GM18873 (cell line): ENCODE measurements around the gene SLC9A1.
"Not testable (repeated sequence)": the region's sequence is repeated elsewhere in the genome, so short reads cannot be mapped to it uniquely, and the experiment has no call there.

Source experiments
- ATAC-seq: cut with Tn5 transposase; IDR thresholded peaks from one replicate; pipeline ENCODE4 v1.9.1; 2021; ENCODE audit warnings: mild to moderate bottlenecking, moderate library complexity, moderate number of reproducible peaks; ENCODE audit not compliant: unreplicated experiment, low FRiP score

SLC9A1 gene

GRCh38 chr1:27154991-27155781 lies at the start of gene SLC9A1:
SLC9A1 (minus strand) TSS chr1:27155125; CDS start chr1:27154334, 791 bp downstream.
- peak; percentile 78 for ATAC-seq

GRCh38 chr1:27203946-27204345 lies 49.0 kb upstream of the SLC9A1 start:
- no peak for ATAC-seq

GRCh38 chr1:27201295-27201694 lies 46.4 kb upstream of the SLC9A1 start:
- ATAC-seq: no peak

GRCh38 chr1:27193194-27193593 lies 38.3 kb upstream of the SLC9A1 start:
- no peak for ATAC-seq

GRCh38 chr1:27192039-27192529 lies 37.2 kb upstream of the SLC9A1 start:
- ATAC-seq: no peak

GRCh38 chr1:27184665-27185064 lies 29.7 kb upstream of the SLC9A1 start:
- not testable (repeated sequence) for ATAC-seq

- ATAC-seq: no peak
These were observed 25.1 kb upstream of the SLC9A1 start for GRCh38 chr1:27179979-27180378.

- ATAC-seq: no peak
These were observed 24.5 kb upstream of the SLC9A1 start for GRCh38 chr1:27179379-27179778.

GRCh38 chr1:27176954-27177353 lies 22.0 kb upstream of the SLC9A1 start:
- ATAC-seq: no peak

GRCh38 chr1:27176323-27176722 lies 21.4 kb upstream of the SLC9A1 start:
- no peak for ATAC-seq

- not testable (repeated sequence) for ATAC-seq
These were observed 18.1 kb upstream of the SLC9A1 start for GRCh38 chr1:27172992-27173391.

GRCh38 chr1:27166929-27167328 lies 12.0 kb upstream of the SLC9A1 start:
- no peak for ATAC-seq

- ATAC-seq: no peak
These were observed 11.5 kb upstream of the SLC9A1 start for GRCh38 chr1:27166351-27166802.

GRCh38 chr1:27163093-27163492 lies 8.2 kb upstream of the SLC9A1 start:
- no peak for ATAC-seq

- no peak for ATAC-seq
These were observed 7.2 kb upstream of the SLC9A1 start for GRCh38 chr1:27162090-27162489.

GRCh38 chr1:27161594-27161993 lies 6.7 kb upstream of the SLC9A1 start:
- no peak for ATAC-seq

- no peak for ATAC-seq
These were observed 2.3 kb upstream of the SLC9A1 start for GRCh38 chr1:27157194-27157593.

- ATAC-seq: no peak
These were observed 395 bp downstream of the SLC9A1 start for GRCh38 chr1:27154469-27154990.

GRCh38 chr1:27153927-27154358 lies 982 bp downstream of the SLC9A1 start:
- no peak for ATAC-seq

GRCh38 chr1:27153549-27153886 lies 1.4 kb downstream of the SLC9A1 start:
- ATAC-seq: no peak

- ATAC-seq: no peak
These were observed 1.9 kb downstream of the SLC9A1 start for GRCh38 chr1:27152829-27153548.
